Activated naive CD4-positive, alpha-beta T cell treated with anti-CD3 and anti-CD28 coated beads, Interleukin-2, amount 50 U/mL, for 72 hours (primary cell): ENCODE measurements around the gene GALNT8. TPM values are rescaled to one million over a fixed set of nuclear protein-coding genes. Genes with fewer than 3 reads are reported as not detected.
"Not testable (repeated sequence)": the region's sequence is repeated elsewhere in the genome, so short reads cannot be mapped to it uniquely, and the experiment has no call there.

Experiments used
- ATAC-seq, 2 donors: fragments of 150-1000 bp; cut with Tn5 transposase; 2 replicates each; pipeline ENCODE4 v1.10.0; 2021; ENCODE audit warnings: mild to moderate bottlenecking in 2 of 2, moderate library complexity in 2 of 2
- DNase-seq, 2 donors: peaks; one replicate each; pipeline ENCODE4 v3.0.0; 2021 to 2022; ENCODE audit warnings: low spot score in 2 of 2
- H3K27ac Mint-ChIP-seq, 2 donors: one replicate each; pipeline ENCODE4 v1.8.0; 2022; ENCODE audit warnings: mild to moderate bottlenecking in 2 of 2, mixed read lengths in 2 of 2
- H3K36me3 Mint-ChIP-seq, 2 donors: one replicate each; pipeline ENCODE4 v1.8.0; 2022; ENCODE audit warnings: mixed read lengths in 2 of 2
- H3K9me3 Mint-ChIP-seq, 2 donors: one replicate each; pipeline ENCODE4 v1.8.0; 2022; ENCODE audit warnings: mixed read lengths in 2 of 2
- total RNA-seq, 2 donors: library from RNA; stranded (reverse); gene quantifications; one replicate each; pipeline ENCODE4 v1.2.3, GENCODE V29; 2022

GALNT8 gene, protein sequence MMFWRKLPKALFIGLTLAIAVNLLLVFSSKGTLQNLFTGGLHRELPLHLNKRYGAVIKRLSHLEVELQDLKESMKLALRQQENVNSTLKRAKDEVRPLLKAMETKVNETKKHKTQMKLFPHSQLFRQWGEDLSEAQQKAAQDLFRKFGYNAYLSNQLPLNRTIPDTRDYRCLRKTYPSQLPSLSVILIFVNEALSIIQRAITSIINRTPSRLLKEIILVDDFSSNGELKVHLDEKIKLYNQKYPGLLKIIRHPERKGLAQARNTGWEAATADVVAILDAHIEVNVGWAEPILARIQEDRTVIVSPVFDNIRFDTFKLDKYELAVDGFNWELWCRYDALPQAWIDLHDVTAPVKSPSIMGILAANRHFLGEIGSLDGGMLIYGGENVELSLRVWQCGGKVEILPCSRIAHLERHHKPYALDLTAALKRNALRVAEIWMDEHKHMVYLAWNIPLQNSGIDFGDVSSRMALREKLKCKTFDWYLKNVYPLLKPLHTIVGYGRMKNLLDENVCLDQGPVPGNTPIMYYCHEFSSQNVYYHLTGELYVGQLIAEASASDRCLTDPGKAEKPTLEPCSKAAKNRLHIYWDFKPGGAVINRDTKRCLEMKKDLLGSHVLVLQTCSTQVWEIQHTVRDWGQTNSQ
- total RNA-seq: 1 to 10 TPM in 1 of 2 donors, under 1 TPM in 1; 0.32 to 1.8 TPM

GRCh38 chr12:4719821-4720636 is at the start of gene GALNT8:
Gene GALNT8 (plus strand): TSS chr12:4720400. CDS start chr12:4720678, 278 bp downstream.
- H3K36me3 Mint-ChIP-seq: no peaks in the 10 kb centered on the region
- DNase-seq: no peak
- no peak within 1 kb of the TSS for H3K27ac Mint-ChIP-seq
- no peak for ATAC-seq
- no peaks in the 10 kb centered on the region for H3K9me3 Mint-ChIP-seq

GRCh38 chr12:4679711-4680110 is 40.5 kb upstream of the GALNT8 start:
- DNase-seq: no peak
- H3K9me3 Mint-ChIP-seq: no peaks in the 10 kb centered on the region
- ATAC-seq: no peak
- peak overlapping the region in 1 of 2 donors; percentile 32 for H3K27ac Mint-ChIP-seq
- peaks cover 0 to 7% of the 10 kb centered on the region in 2 donors for H3K36me3 Mint-ChIP-seq

DNA sequence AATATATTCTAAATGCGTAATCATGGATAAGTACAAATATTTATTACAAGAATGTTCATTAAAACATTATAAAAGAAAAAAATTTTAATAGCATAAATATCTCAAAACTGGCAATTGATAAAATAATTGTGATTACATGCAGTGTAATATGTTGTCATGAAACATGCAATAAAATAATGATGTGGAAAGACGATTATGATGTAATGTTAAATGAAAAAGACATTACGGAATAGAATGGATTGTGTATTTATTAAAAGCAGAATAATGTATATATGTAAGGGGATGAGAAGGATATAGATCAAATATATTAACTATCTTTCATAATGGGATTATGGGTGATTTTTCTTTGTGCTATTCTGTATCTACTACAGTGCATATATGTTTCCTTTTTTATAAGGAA is 38.5 kb upstream of the GALNT8 start:
- Mint-ChIP-seq H3K9me3 (no peaks in the 10 kb centered on the region), H3K36me3 (peaks cover 13% of the 10 kb centered on the region in 2 donors), H3K27ac (no peak overlapping the region)

GRCh38 chr12:4685317-4685716 is 34.9 kb upstream of the GALNT8 start:
- Mint-ChIP-seq H3K36me3 (peaks cover 13 to 15% of the 10 kb centered on the region in 2 donors), H3K9me3 (no peaks in the 10 kb centered on the region), H3K27ac (peak overlapping the region in 1 of 2 donors; percentile 9)
- no peak for ATAC-seq
- DNase-seq: no peak

More for the DNA sequence above, 38.5 kb upstream of the GALNT8 start:
- ATAC-seq: no peak
- no peak for DNase-seq

GRCh38 chr12:4690760-4691159 is 29.4 kb upstream of the GALNT8 start:
- Mint-ChIP-seq H3K9me3 (no peaks in the 10 kb centered on the region), H3K27ac (no peak overlapping the region), H3K36me3 (peaks cover 2 to 10% of the 10 kb centered on the region in 2 donors)
- ATAC-seq: no peak
- no peak for DNase-seq

- Mint-ChIP-seq H3K27ac (peak overlapping the region in 1 of 2 donors; percentile 38), H3K36me3 (peaks cover 8 to 12% of the 10 kb centered on the region in 2 donors), H3K9me3 (no peaks in the 10 kb centered on the region)
- DNase-seq (no peak), ATAC-seq (no peak)
Observed at GRCh38 chr12:4700621-4701026, 19.6 kb upstream of the GALNT8 start.

- H3K9me3 Mint-ChIP-seq: peaks cover 0 to 4% of the 10 kb centered on the region in 2 donors
Observed at GRCh38 chr12:4701395-4702190, 18.6 kb upstream of the GALNT8 start.

GRCh38 chr12:4703676-4704075 is 16.5 kb upstream of the GALNT8 start:
- ATAC-seq: no peak
- Mint-ChIP-seq H3K9me3 (peaks cover 0 to 4% of the 10 kb centered on the region in 2 donors), H3K27ac (no peak overlapping the region), H3K36me3 (peaks cover 8 to 12% of the 10 kb centered on the region in 2 donors)
- DNase-seq: no peak

More at GRCh38 chr12:4701395-4702190, 18.6 kb upstream of the GALNT8 start:
- H3K27ac Mint-ChIP-seq: no peak overlapping the region
- ATAC-seq: no peak
- no peak for DNase-seq
- peaks cover 8 to 12% of the 10 kb centered on the region in 2 donors for H3K36me3 Mint-ChIP-seq

- Mint-ChIP-seq H3K36me3 (peaks cover 1 to 2% of the 10 kb centered on the region in 2 donors), H3K27ac (no peak overlapping the region), H3K9me3 (peaks cover 0 to 4% of the 10 kb centered on the region in 2 donors)
- DNase-seq (no peak), ATAC-seq (no peak)
Observed at GRCh38 chr12:4705824-4706223, 14.4 kb upstream of the GALNT8 start.

DNA sequence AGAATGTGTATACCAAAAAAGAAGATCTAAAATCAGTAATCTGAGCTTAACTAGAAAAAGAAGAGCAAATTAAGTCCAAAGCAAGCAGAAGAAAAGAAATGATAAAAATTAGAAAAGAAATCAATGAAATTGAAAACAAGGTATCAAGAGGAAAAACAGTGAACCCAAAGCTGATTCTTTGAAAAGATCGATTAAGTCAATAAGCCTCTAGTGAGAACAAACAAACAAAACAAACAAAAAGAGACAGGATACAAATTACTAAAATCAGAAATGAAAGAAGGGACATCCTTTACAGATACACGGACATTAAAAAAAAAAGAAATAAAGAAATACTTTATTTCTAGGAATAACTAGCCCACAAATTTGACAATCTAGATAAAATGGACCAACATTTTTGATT is 12.9 kb upstream of the GALNT8 start:
- no peak overlapping the region for H3K27ac Mint-ChIP-seq
- no peak for ATAC-seq
- peaks cover 0 to 4% of the 10 kb centered on the region in 2 donors for H3K9me3 Mint-ChIP-seq
- H3K36me3 Mint-ChIP-seq: no peaks in the 10 kb centered on the region
- no peak for DNase-seq

DNA sequence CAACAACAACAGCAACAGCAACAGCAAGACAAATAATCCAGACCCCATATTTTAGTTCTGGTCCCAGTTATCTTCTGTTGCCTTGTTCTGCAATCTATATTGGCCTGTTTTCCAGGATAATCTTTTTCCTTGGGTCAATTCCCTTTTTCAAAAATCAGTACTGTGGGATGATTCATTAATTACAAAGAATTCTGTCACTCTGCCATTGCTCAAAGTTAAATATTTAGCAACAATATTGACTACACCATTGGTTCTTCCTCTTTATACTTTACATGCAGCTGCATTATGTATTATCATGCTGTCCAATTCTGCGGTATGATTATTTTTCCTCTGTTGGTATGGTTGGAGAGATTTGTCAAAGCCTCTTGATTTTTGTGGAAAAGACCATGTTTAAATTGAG is 10.1 kb upstream of the GALNT8 start:
- H3K9me3 Mint-ChIP-seq: peaks cover 0 to 4% of the 10 kb centered on the region in 2 donors
- ATAC-seq (no peak), DNase-seq (no peak)
- no peak overlapping the region for H3K27ac Mint-ChIP-seq
- no peaks in the 10 kb centered on the region for H3K36me3 Mint-ChIP-seq

- no peaks in the 10 kb centered on the region for H3K36me3 Mint-ChIP-seq
- DNase-seq (no peak), ATAC-seq (no peak)
- no peak overlapping the region for H3K27ac Mint-ChIP-seq
- no peaks in the 10 kb centered on the region for H3K9me3 Mint-ChIP-seq
Observed at GRCh38 chr12:4714879-4715278, 5.3 kb upstream of the GALNT8 start.

DNA sequence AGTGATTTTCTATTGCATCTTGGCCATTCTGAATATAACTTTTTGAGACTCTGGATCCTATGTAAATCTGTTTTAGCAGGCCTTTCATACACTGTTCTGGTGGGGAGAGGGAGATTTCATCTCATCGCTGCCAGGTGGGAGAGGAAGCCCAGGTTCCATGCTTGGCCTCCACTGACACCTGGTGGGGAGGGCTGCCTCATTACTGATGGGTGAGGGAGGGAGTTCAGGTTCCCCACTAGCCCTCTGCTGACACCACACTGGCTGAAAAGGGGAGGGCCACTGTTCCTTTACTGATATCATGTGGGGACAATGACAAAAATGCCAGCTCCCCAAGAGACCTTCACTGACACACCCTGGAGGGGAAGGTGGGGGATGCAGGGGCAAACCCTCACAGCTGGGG is 2.4 kb upstream of the GALNT8 start:
- no peak for ATAC-seq
- no peak overlapping the region for H3K27ac Mint-ChIP-seq
- no peaks in the 10 kb centered on the region for H3K36me3 Mint-ChIP-seq
- no peak for DNase-seq
- H3K9me3 Mint-ChIP-seq: no peaks in the 10 kb centered on the region

DNA sequence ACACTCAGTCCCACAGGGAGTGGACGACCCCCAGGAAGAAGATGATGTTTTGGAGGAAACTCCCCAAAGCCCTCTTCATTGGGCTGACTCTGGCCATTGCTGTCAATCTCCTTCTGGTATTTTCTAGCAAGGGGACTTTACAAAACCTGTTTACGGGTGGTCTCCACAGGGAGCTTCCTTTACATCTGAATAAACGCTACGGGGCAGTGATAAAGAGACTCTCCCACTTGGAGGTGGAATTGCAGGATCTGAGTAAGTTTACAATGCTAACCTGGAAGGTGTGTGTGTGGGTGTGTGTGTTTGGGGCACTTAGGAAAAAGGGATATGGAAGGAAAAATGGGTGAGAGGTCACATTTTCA is 416 bp downstream of the GALNT8 start:
- DNase-seq (no peak), ATAC-seq (no peak)
- H3K9me3 Mint-ChIP-seq: no peaks in the 10 kb centered on the region
- no peak overlapping the region for H3K27ac Mint-ChIP-seq
- H3K36me3 Mint-ChIP-seq: no peaks in the 10 kb centered on the region

- H3K27ac Mint-ChIP-seq, ATAC-seq, H3K9me3 Mint-ChIP-seq, H3K36me3 Mint-ChIP-seq, DNase-seq: not testable (repeated sequence)
Observed at GRCh38 chr12:4721587-4721986, 1.4 kb downstream of the GALNT8 start.

DNA sequence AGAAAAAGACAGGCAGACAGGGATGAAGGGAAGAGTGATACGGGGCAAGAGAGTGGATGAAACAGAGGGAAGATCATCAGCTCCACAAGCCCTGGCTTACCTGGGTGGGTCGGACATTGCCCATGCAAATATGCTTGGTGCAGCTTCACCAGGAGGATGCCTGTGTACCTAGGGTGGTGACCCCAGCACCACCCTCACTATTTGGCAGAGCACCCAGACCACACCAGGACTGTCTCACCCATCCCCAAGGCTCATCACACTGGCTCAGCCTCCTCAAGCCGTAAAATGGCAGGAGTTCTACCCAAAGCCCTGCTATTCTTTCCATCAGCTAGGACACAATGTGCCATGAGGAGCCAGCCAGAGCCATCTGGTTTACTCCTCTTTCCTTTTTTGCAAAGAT is 3.0 kb downstream of the GALNT8 start:
- Mint-ChIP-seq H3K9me3 (no peaks in the 10 kb centered on the region), H3K36me3 (no peaks in the 10 kb centered on the region), H3K27ac (no peak overlapping the region)
- DNase-seq: no peak
- no peak for ATAC-seq
